OCI-LY7 (cell line): ENCODE measurements around the gene INHA. TPM values are rescaled to one million over a fixed set of nuclear protein-coding genes. Genes with fewer than 3 reads are reported as not detected.

Experiments
- BruUV-seq: library from RNA; stranded (reverse); fragments of 400-500 nt; replicated peaks from 2 replicates; lab custom pipeline; 2021; lab: Mats Ljungman, UMichigan
- CTCF ChIA-PET: fragments of 300-600 bp; sonication (Branson Sonifier 250); formaldehyde crosslinking; loops from one replicate; lab custom pipeline; 2022; ENCODE audit warnings: antibody characterized with exemption; ENCODE audit not compliant: unreplicated experiment; lab: Charles Lee
- POLR2A ChIA-PET: fragments of 300-600 bp; sonication (Branson Sonifier 250); formaldehyde crosslinking; loops from one replicate; lab custom pipeline; 2022; ENCODE audit warnings: antibody characterized with exemption; lab: Charles Lee
- DNase-seq: peaks from one replicate; pipeline ENCODE4 v3.0.0-alpha.2; 2015; ENCODE audit warnings: low spot score
- H2AFZ ChIP-seq: fragments of 200-600 bp; sonication (generic), shearing (Covaris generic); 2 replicates; pipeline ENCODE4 v1.6.1; 2014; ENCODE audit warnings: mild to moderate bottlenecking, antibody characterized with exemption, low read length, moderate library complexity
- H3K27ac ChIP-seq: fragments of 200-600 bp; sonication (generic); 2 replicates; pipeline ENCODE4 v1.5.1; 2014; ENCODE audit warnings: mixed run types, low read depth, mild to moderate bottlenecking, moderate library complexity, low read length, inconsistent platforms; ENCODE audit not compliant: poor library complexity, severe bottlenecking
- H3K36me3 ChIP-seq: fragments of 200-600 bp; sonication (generic); 2 replicates; pipeline ENCODE4 v1.6.1; 2014; ENCODE audit warnings: mild to moderate bottlenecking, antibody characterized with exemption, low read length, moderate library complexity, mixed read lengths; ENCODE audit not compliant: insufficient read depth
- H3K4me1 ChIP-seq: fragments of 200-600 bp; sonication (generic); 2 replicates; pipeline ENCODE4 v1.5.1; 2014; ENCODE audit warnings: mild to moderate bottlenecking, low read length; ENCODE audit not compliant: insufficient read depth, poor library complexity, severe bottlenecking
- H3K4me2 ChIP-seq: fragments of 200-600 bp; sonication (generic); 2 replicates; pipeline ENCODE4 v1.6.1; 2014; ENCODE audit warnings: mild to moderate bottlenecking, low read length
- H3K4me3 ChIP-seq: fragments of 200-600 bp; sonication (generic); 2 replicates; pipeline ENCODE4 v1.5.1; 2014; ENCODE audit warnings: mild to moderate bottlenecking, low read depth, low read length; ENCODE audit not compliant: poor library complexity, severe bottlenecking
- H3K79me2 ChIP-seq: fragments of 200-600 bp; sonication (generic); 2 replicates; pipeline ENCODE4 v1.6.1; 2016; ENCODE audit warnings: low read depth, mild to moderate bottlenecking, low read length, moderate library complexity, mixed read lengths; ENCODE audit not compliant: insufficient read depth
- H3K9me2 ChIP-seq: fragments of 200-600 bp; sonication (generic); 2 replicates; pipeline ENCODE4 v1.6.1; 2016; ENCODE audit warnings: mild to moderate bottlenecking, low read length, mixed read lengths; ENCODE audit not compliant: insufficient read depth
- H3K9me3 ChIP-seq: fragments of 200-600 bp; sonication (generic); 2 replicates; pipeline ENCODE4 v1.6.1; 2014; ENCODE audit warnings: mild to moderate bottlenecking, mixed run types, low read length, mixed read lengths
- H4K20me1 ChIP-seq: fragments of 200-600 bp; sonication (generic); 2 replicates; pipeline ENCODE4 v1.6.1; 2014; ENCODE audit warnings: mild to moderate bottlenecking, antibody characterized with exemption, low read length, moderate library complexity, mixed read lengths; ENCODE audit not compliant: insufficient read depth
- CTCF ChIP-seq: fragments of 200-600 bp; sonication (generic); conservative IDR thresholded peaks from 2 replicates; pipeline ENCODE4 v1.5.1; 2014; ENCODE audit warnings: mild to moderate bottlenecking, antibody characterized with exemption, low read length, moderate library complexity, mixed read lengths
- EZH2phosphoT487 ChIP-seq: fragments of 200-600 bp; sonication (generic); IDR thresholded peaks from 2 replicates; pipeline ENCODE4 v1.6.1; 2018; ENCODE audit warnings: low read depth, borderline replicate concordance, mild to moderate bottlenecking, mixed run types, antibody characterized with exemption, low read length, moderate library complexity, mixed read lengths
- intact Hi-C: fragments of 100-400 bp; cut with micrococcal nuclease; formaldehyde crosslinking; loops from one replicate; pipeline ENCODE4 v1.10.0; 2022; ENCODE audit not compliant: unreplicated experiment
- total RNA-seq, 2 experiments: library from RNA; depleted of rRNA in 1 of 2; stranded (reverse); fragments of >200 nt in 1 of 2; shearing (Covaris generic) in 1 of 2; gene quantifications; 2 replicates each; pipeline ENCODE4 v1.2.3, GENCODE V29; 2014 to 2022

Gene INHA
- total RNA-seq, 2 experiments from 2014 or later: not detected

GRCh38 chr2:219621935-219622334 is 49.8 kb downstream of the INHA start:
- intact Hi-C loops: no loop called here
- POLR2A ChIA-PET: no interaction called here
- H4K20me1 ChIP-seq: no peaks in the 10 kb centered on the region
- H3K79me2 ChIP-seq: no peaks in the 10 kb centered on the region
- no peaks in the 10 kb centered on the region for H3K9me3 ChIP-seq
- H3K27ac ChIP-seq: no peak overlapping the region
- no TSS peak for BruUV-seq
- H3K9me2 ChIP-seq: no peaks in the 10 kb centered on the region
- TF ChIP-seq EZH2phosphoT487 (no peak), CTCF (no peak)
- H3K4me3 ChIP-seq: no peak overlapping the region
- CTCF ChIA-PET: no interaction called here
- H2AFZ ChIP-seq: no peak overlapping the region
- no peak overlapping the region for H3K4me2 ChIP-seq
- H3K36me3 ChIP-seq: no peaks in the 10 kb centered on the region
- H3K4me1 ChIP-seq: no peaks in the 10 kb centered on the region
- DNase-seq: no peak

GRCh38 chr2:219622472-219622871 is 50.4 kb downstream of the INHA start:
- Histone ChIP-seq H3K36me3 (no peaks in the 10 kb centered on the region), H3K9me2 (no peaks in the 10 kb centered on the region), H3K4me1 (no peaks in the 10 kb centered on the region), H3K79me2 (no peaks in the 10 kb centered on the region), H2AFZ (no peak overlapping the region), H4K20me1 (no peaks in the 10 kb centered on the region), H3K9me3 (no peaks in the 10 kb centered on the region), H3K4me2 (no peak overlapping the region), H3K4me3 (no peak overlapping the region), H3K27ac (no peak overlapping the region)
- BruUV-seq: no TSS peak
- intact Hi-C loops: no loop called here
- DNase-seq: no peak
- ChIA-PET CTCF (no interaction called here), POLR2A (interaction anchor here (1.2 kb wide), 1 partner anchor 52 kb away, joined by 3 read pairs; no protein-coding TSS in a partner anchor)
- TF ChIP-seq CTCF: no peak
- no peak for TF ChIP-seq EZH2phosphoT487

GRCh38 chr2:219624565-219624964 is 52.5 kb downstream of the INHA start:
- Histone ChIP-seq H3K4me1 (no peaks in the 10 kb centered on the region), H3K27ac (no peak overlapping the region), H4K20me1 (no peaks in the 10 kb centered on the region), H3K9me2 (no peaks in the 10 kb centered on the region), H2AFZ (no peak overlapping the region), H3K36me3 (no peaks in the 10 kb centered on the region), H3K9me3 (no peaks in the 10 kb centered on the region), H3K4me2 (no peak overlapping the region), H3K4me3 (no peak overlapping the region), H3K79me2 (no peaks in the 10 kb centered on the region)
- TF ChIP-seq CTCF (no peak), EZH2phosphoT487 (no peak)
- intact Hi-C loops: no loop called here
- no peak for DNase-seq
- no TSS peak for BruUV-seq
- ChIA-PET CTCF (no interaction called here), POLR2A (no interaction called here)
